Measurements from ENCODE around the gene MAMDC2. TPM values are rescaled to one million over a fixed set of nuclear protein-coding genes. Genes with fewer than 3 reads are reported as not detected.
A peak's percentile ranks its signal among the peaks of the same experiment; 100 is the strongest.

MAMDC2 gene
- total and polyA plus RNA-seq, 2 of the 8 experiments (the other 6 are each of a cell fraction or from before 2014, with no cell fraction given): 6.1 to 15.4 TPM

DNA sequence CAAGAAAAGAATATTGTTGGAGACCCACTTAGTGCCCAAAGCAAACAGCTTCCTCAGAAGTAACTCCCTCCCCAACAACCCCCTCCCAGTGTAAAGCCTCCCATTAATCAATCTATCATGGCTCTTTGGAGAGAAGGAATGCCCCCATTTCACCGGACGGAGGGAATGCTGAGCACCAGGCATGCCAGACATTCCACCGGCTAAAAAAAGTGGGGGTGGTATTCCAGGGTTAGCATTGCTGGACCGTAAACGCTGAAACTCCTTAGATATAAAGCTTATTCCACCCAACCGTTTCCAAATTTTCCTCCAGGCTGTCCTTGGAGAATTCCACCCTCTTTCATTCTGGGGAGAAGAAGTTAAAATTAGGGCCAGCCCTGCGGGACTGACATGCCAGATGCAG is 363 bp upstream of the MAMDC2 start:
- H2BK5ac ChIP-seq (ENCODE audit: low read depth, low read length): 0 out of 2 replicates have a peak overlapping the region, but pooled peaks have one; percentile 83
- no peaks in the 10 kb centered on the region; the same call in 1 of the 2 replicates for H3K79me1 ChIP-seq (ENCODE audit: low read depth, low read length)
- H3K9me3 ChIP-seq (ENCODE audit: insufficient read depth in 2 of 2, low read depth in 1 of 2, low read length in 1 of 2): peaks cover 2 to 4% of the 10 kb centered on the region in 2 experiments; a peak in 3 of 4 replicates
- no peaks in the 10 kb centered on the region for H3K27me3 ChIP-seq (replicated peaks in 1 of 4; ENCODE audit: control insufficient read depth in 3 of 4, extremely low read depth in 1 of 4, insufficient read depth in 3 of 4, low read length in 3 of 4)
- no peak overlapping the region for H3K27ac ChIP-seq (ENCODE audit: low read depth, low read length)
- no peak overlapping the region for H2BK20ac ChIP-seq (ENCODE audit: low read length)
- no peaks in the 10 kb centered on the region; a peak in 1 of 4 replicates for H3K79me2 ChIP-seq (ENCODE audit: control insufficient read depth in 1 of 2, insufficient read depth in 2 of 2, low read length in 2 of 2)
- H3K4ac ChIP-seq (replicated peaks; ENCODE audit: insufficient read length, low read depth, low read length): no peak overlapping the region
- CTCF ChIA-PET (ENCODE audit: partially characterized antibody): interaction anchor here (0.8 to 6.3 kb wide), 10 partner anchors 10 to 370 kb away, joined by 3 to 42 read pairs (median 3); no protein-coding TSS in a partner anchor
- H3K23me2 ChIP-seq (ENCODE audit: low read depth, low read length): peaks cover 12% of the 10 kb centered on the region
- FAIRE-seq (peak; percentile 63), DNase-seq (ENCODE audit: low read depth in 1 of 2, low spot score in 2 of 2) (no peak)
- H4K5ac ChIP-seq (ENCODE audit: insufficient read length, low read depth, low read length): no peak overlapping the region
- no peak overlapping the region for H3K14ac ChIP-seq (ENCODE audit: insufficient read length)
- no peak overlapping the region for H2BK15ac ChIP-seq (ENCODE audit: low read length)
- POLR2A ChIA-PET (ENCODE audit: partially characterized antibody): interaction anchor here (1.0 to 3.0 kb wide), 13 partner anchors 9 to 71 kb away, joined by 3 to 18 read pairs (median 5); no protein-coding TSS in a partner anchor
- H3K4me2 ChIP-seq (ENCODE audit: insufficient read depth in 1 of 2, low read depth in 2 of 2, low read length in 2 of 2): peak overlapping the region; percentile 77 to 86
- H3K4me1 ChIP-seq (replicated peaks in 1 of 4; ENCODE audit: control insufficient read depth in 3 of 4, insufficient read depth in 4 of 4, low read length in 3 of 4): peaks cover 6 to 14% (median 10%) of the 10 kb centered on the region in 4 experiments
- no peak overlapping the region for H4K91ac ChIP-seq (replicated peaks; ENCODE audit: insufficient read length, low read length)
- H3K18ac ChIP-seq (ENCODE audit: extremely low read depth, low read length): no peak overlapping the region; the same call in 1 of the 2 replicates
- no peaks in the 10 kb centered on the region for H4K20me1 ChIP-seq (replicated peaks in 1 of 2; ENCODE audit: control insufficient read depth in 1 of 2, insufficient read depth in 2 of 2, low read length in 2 of 2)
- H2BK120ac ChIP-seq (replicated peaks; ENCODE audit: low read depth, low read length): no peak overlapping the region
- H3K23ac ChIP-seq (ENCODE audit: insufficient read length): no peak overlapping the region
- 6% methylated on average over 7 of the region's 7 CpGs; no CpG with 5 or more reads in 1 of the 2 experiments for WGBS, 2 experiments (ENCODE audit: extremely low coverage in 1 of 2, insufficient coverage in 1 of 2, insufficient read length in 1 of 2, insufficient replicate concordance in 2 of 2, low coverage in 1 of 2, low lambda C conversion rate in 2 of 2, missing lambda C conversion rate in 1 of 2)
- no peak overlapping the region for H2AK5ac ChIP-seq (ENCODE audit: low read depth, low read length)
- H3K4me3 ChIP-seq (ENCODE audit: extremely low read depth in 1 of 4, insufficient read depth in 2 of 4, low read depth in 3 of 4, low read length in 4 of 4): peak overlapping the region; percentile 54 to 79 (median 58)
- H3K36me3 ChIP-seq (ENCODE audit: control insufficient read depth in 2 of 4, insufficient read depth in 4 of 4, low read length in 3 of 4): no peaks in the 10 kb centered on the region
- peak overlapping the region; percentile 94; the same call in 1 of the 2 replicates for H4K8ac ChIP-seq (ENCODE audit: extremely low read depth, insufficient read depth, low read length)
- no peak overlapping the region for H2AFZ ChIP-seq (ENCODE audit: low read length)
- no peak overlapping the region for H3K56ac ChIP-seq (replicated peaks; ENCODE audit: insufficient read length, low read depth, low read length)
- H2BK12ac ChIP-seq (ENCODE audit: low read depth, low read length): peak overlapping the region; percentile 89
- H3K9ac ChIP-seq (replicated peaks in 1 of 4; ENCODE audit: extremely low read depth in 1 of 4, low read depth in 3 of 4, low read length in 3 of 4): no peak overlapping the region

Measured in H1 (cell line).